DMS 273 treated with DMSO at 0.1 percent for 48 hours (cell line): ENCODE measurements around the gene EFNB2.
A peak's percentile ranks its signal among the peaks of the same experiment; 100 is the strongest.

Experiments used
- DNase-seq: peaks from one replicate; lab custom pipeline; 2025; lab: John Stamatoyannopoulos, UW

EFNB2 gene

DNA sequence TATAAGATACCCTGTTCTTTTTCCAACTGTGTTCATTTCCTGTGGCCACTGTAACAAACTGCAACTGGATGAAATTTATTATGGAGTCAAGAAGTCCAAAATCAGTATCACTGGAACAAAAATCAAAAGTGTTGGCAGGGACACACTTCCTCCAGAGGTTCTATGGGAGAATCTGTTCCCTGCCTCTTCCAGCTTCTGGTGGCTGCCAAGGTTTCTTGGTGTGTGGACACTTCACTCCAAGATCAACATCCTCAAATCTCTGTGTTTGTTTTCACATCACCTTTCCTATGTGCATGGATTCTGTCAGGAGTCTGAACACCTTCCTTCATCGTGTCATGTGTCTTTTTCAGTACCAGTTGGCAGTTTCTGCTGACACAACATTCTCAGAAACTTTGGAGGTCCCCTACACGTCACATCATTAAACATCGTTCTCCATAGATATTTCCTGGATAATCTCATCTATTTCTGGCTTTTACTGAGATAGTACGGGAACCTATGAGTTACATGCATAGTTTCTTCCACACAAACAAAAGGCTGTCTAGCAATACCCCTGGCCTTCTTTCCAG lies 15.2 kb upstream of the EFNB2 start:
- DNase-seq, result no peak

DNA sequence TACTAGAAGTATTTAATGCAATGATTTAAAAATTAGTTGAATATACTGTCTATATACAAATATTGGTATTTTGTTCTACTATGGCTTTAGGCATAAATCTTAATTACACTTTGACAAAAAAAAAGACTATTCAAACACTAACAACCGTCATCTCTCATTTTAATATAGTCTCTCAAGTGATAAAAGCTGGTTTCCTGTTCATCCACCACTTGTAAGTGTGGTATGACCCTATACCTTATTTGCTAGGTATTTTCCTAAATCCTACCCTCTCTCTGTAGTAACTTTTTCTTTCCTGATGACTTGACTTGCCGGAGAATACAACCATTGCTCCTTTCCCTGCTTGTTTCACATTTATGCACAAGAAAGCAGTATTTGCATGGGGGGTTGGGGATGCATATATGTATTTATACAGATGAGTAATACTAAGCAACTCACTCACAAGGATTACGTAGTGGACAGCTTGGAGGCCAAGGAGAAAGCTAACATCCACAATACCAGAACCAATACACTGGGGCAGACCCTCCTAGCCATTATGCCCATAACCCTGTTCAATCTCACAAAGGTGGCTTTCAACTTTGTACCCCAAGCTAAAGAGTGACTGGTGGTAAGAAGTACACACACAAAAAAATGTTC lies 12.7 kb upstream of the EFNB2 start:
- DNase-seq, result no peak

GRCh38 chr13:106541826-106542225 lies 6.4 kb upstream of the EFNB2 start:
- no peak for DNase-seq

- no peak for DNase-seq
Observed at GRCh38 chr13:106540613-106541012, 5.2 kb upstream of the EFNB2 start.

GRCh38 chr13:106537521-106537920 lies 2.1 kb upstream of the EFNB2 start:
- no peak for DNase-seq

GRCh38 chr13:106536244-106537034 lies 977 bp upstream of the EFNB2 start:
- peak; percentile 50 for DNase-seq

DNA sequence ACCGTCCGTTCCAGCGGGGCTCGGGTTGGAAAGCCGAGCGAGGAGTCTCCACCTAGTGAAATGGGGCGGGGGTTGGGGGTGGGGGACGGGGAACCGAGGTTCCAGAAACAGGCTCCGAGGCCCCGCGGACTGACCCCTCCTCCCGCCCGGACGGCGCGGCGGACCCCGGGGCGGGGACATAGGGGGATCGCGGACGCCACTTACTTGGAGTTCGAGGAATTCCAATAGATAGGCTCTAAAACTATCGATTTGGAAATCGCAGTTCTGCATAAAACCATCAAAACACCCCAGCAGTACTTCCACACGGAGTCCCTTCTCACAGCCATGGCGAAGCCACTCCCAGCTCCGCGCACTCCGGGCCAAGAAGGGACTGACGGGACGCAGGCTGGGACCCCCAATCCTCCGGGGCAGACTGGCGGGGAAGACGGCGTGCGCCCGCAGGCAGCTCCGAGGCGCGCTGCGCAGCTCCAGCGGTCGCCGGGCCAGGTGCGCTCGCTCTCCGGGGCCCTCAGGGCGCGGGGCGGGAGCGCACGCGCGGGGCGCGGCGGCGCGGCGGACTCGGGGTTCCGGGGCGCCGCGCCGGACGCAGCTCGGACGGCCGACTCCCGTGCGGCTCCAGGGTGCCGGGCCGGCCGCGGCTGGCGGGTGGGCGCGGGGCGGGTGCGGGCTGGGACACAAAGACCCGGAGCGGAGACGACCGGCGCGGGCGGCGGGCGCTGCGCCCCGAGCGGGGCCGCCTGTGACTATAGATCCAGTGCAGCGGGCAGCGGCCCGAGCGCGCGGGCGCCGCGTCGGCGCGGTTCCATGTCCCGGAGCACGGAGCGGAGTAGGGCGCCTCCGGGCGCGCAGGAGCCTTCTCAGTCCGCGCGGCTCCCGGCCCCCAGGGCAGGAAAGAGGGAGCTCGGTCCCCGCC lies 567 bp downstream of the EFNB2 start:
- DNase-seq, result no peak

- DNase-seq, result no peak
Observed at GRCh38 chr13:106533943-106534638, 1.4 kb downstream of the EFNB2 start.

DNA sequence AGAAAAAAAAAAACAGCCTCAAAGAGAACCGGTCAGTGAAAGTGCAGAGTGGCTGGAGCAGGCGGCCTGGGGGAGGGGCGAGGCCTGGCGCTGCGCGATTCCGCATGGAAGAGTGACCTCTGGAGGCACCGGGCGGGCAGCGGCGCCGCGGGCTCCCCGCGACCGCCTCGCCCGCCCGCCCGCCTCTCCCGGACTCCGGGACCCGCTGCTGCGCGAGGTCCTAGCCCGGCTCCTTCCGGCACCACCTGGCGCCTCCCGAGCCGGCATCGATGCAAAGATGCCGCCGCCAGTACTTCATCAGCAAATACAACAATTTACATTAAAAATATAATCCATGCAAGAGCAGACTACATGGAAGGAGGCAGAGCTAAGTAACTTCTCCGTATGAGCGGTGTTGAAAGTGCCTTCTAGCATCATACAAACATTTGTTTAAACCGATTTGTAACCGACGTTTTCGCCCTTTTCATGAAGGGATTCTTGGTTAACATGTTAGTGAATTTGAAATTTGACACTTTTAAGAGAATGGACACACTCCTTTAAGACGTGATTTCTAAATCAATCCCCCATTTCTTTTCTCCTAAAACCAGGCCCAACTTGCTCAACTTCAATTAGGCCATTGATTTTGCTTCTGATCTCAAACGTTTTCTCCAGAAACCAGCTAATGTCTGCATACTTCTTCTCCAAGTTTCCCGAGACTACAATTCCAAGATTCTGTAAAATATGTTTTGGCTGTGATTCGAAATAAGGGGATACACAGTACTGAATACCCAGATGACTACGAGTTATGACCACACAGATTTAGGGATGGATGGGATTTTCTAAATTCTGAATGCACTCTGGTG lies 2.1 kb downstream of the EFNB2 start:
- DNase-seq, result peak; percentile 7

DNA sequence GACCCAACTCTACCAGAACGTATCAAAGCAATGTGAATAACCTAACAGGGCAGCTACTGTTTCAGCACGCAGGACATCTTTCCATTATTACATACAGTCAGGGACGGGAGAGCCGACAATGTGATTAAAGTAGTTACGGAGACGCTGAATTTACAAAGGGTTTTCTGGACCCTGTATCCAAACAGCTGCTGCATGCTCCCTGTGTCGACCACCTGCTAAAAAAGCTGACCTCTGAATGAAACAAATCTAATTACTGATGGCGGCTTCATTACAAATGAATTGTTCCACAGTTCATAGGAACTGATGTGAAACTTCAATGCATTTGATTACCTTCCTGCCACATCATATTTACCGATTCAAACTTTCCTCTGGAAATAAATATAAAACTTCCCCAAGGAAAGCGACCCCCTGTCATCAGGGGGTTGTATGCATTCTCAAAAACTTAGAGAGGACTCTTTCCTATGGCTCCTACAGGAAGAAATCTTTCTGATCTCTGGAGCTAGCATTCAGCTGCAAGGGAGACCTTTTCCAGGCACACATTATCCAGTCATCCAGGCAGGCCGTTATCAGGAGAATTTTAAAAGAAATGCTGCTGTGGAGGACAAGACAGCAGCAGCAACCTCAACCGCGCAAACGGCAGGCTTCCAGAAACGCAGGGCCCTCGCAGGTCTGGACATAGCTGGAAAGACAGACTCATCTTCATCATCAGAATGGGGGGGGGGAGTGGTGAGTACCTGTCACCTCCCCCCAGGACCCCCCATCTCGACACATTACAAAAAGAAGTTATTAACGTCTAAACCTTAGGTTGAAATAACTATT lies 3.1 kb downstream of the EFNB2 start:
- no peak for DNase-seq

DNA sequence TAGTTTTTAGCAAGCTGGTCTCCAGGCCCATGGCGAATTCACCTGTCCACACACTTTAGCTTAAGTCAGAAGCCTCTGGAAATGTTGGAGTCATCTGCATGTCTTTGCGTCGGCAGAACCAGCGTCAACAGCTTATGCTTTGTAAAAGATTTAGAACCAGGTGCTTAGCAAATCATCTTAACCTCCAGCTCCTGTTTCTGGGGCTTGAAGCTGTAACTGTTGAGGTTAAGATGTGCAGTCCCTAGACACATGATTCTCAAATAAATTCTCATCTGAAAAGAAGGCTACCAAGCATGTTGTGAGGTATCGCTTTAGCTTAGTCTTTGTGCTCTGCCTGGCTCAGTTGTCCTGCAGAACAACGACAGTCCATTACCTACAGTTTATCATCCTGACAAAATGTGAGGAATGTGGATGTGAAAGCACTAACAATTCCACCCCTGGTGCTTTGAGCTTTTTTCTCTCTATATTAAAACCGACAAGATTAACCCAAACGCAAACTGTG lies 4.4 kb downstream of the EFNB2 start:
- DNase-seq, result no peak

GRCh38 chr13:106530171-106530851 lies 5.2 kb downstream of the EFNB2 start:
- DNase-seq, result no peak

DNA sequence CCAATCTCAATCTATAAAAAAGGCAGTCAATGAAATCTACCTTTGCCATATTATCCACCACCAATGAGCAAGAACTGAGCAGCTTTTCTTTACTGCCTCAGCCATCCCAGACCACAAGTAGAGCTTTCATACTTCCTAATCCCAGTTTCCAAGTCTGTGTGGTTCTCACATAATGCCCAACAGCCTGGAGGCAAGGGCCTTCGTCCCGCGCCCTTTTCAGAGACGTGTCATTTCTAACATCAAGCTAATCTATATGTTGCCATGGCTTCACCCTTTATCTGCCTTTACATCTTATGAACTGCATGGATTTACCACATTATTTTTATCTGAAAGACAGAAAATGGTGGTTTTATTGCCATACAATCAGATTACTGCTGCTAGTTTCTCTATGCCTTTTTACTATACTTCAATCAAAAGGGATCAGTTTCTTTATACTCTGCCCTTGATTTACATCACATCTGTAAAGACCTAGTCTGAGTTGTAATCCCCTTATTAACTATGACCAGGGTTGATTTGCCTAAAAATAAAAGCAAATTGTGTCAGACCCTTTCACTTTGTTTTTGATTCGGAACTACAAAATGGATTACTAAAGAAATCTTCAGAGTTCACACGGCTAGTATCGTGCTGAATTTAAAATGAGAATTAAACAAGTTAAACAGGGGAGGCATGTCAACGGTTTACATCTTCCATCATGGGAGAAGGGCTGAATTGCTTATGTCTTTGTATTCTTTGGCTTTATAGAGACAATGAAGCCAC lies 5.9 kb downstream of the EFNB2 start:
- no peak for DNase-seq

GRCh38 chr13:106528718-106529414 lies 6.6 kb downstream of the EFNB2 start:
- no peak for DNase-seq

GRCh38 chr13:106527826-106528225 lies 7.6 kb downstream of the EFNB2 start:
- no peak for DNase-seq

GRCh38 chr13:106527445-106527801 lies 8.0 kb downstream of the EFNB2 start:
- DNase-seq, result no peak

DNA sequence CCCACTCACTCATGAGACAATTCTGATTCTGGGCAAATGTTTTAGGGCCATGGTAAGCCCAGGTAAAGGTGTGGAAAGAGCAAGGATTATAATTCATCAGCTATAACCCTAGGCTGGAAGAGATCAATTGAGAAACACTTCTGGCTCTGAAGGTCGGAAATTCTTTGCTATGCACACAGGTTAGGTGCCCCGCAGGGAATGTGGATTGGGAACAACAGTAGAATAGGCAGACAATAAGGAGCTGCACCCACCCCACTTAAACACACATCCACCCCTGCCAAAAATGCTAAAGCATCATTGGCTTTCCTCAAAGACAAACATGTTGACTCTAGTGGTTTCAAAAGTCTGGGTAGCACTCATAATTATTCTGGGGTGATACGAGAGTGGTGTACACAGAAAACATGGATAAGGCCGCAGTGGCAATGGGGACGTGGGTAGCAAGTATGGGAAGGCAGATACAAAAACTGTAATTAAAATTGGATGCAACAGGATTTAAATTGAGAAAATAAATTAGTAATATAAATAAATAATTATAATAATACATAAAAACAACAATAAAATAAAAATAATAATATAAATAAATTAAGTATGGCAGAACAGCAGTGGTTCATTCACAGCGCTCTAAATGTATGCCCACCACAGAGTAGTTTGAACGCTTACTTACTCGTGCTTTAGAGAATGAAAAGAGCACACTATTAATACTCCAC lies 8.6 kb downstream of the EFNB2 start:
- no peak for DNase-seq
